ENCODE data around the gene SSH2. TPM values are rescaled to one million over a fixed set of nuclear protein-coding genes. Genes with fewer than 3 reads are reported as not detected.

Gene SSH2
- total and polyA plus RNA-seq, 9 of the 15 experiments (the other 6 are each of a cell fraction or from before 2014, with no cell fraction given) = 3.9 to 16.1 (median 10.2) TPM

DNA sequence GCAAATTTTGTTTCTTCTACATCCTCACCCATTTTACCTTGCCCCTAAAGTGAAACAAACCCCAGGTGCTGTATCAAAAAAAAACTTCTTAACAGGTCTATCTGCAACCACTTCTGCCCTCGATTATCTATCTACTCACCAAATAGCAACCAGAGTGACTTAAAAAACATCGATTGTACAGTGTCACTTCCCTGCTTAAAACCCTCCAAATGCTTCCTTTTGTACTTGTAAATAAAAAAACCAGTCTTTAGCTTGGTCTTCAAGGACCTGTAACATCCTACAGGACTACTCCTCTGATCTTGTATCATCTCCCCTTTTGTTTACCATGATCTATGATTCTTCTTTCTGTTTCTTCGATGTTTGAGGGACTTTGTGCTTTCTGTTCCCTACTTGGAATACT, 224.6 kb downstream of the SSH2 start:
- Histone ChIP-seq H3K27me3 (ENCODE audit: control insufficient read depth in 2 of 2, insufficient read depth in 2 of 2, low read length in 2 of 2) (no peaks in the 10 kb centered on the region), H3K36me3 (ENCODE audit: control insufficient read depth, insufficient read depth, low read length) (no peaks in the 10 kb centered on the region; the same call in 2 of the 3 replicates), H3K9me1 (ENCODE audit: control insufficient read depth, insufficient read depth, low read length) (no peaks in the 10 kb centered on the region), H4K20me1 (replicated peaks; ENCODE audit: control insufficient read depth, insufficient read depth, low read length) (no peaks in the 10 kb centered on the region), H3K4me3 (no peak overlapping the region), H3K9ac (ENCODE audit: insufficient read depth in 1 of 2, low read depth in 2 of 2, low read length in 2 of 2) (peak overlapping the region in 1 of 2 experiments; percentile 7; a peak in 1 of 4 replicates), H3K9me3 (replicated peaks; ENCODE audit: control insufficient read depth, insufficient read depth, low read depth, low read length) (no peaks in the 10 kb centered on the region), H3K79me2 (ENCODE audit: control insufficient read depth, insufficient read depth, low read length) (no peaks in the 10 kb centered on the region; the same call in 2 of the 3 replicates), H2AFZ (ENCODE audit: low read depth, low read length) (peak overlapping the region; percentile 72), H3K27ac (ENCODE audit: extremely low read depth, low read depth, low read length) (peak overlapping the region; percentile 6; the same call in 2 of the 3 replicates), H3K4me1 (replicated peaks in 1 of 2; ENCODE audit: control insufficient read depth in 2 of 2, insufficient read depth in 2 of 2, low read length in 2 of 2) (peaks cover 0 to 24% of the 10 kb centered on the region in 2 experiments; a peak in 3 of 5 replicates), H3K4me2 (ENCODE audit: insufficient read depth, low read length) (peak overlapping the region; percentile 13; the same call in 1 of the 2 replicates)
- in situ Hi-C loops (cut with MboI) (no loop called here), intact Hi-C loops (cut with micrococcal nuclease) (no loop called here)
- FAIRE-seq (peak; percentile 15), ATAC-seq (no peak), DNase-seq (ENCODE audit: extremely low read depth in 1 of 4, low spot score in 3 of 4) (no peak)
- ChIA-PET POLR2A (interaction anchor here (1.1 to 1.3 kb wide), 2 partner anchors 11 to 17 kb away, joined by 3 to 5 read pairs; no protein-coding TSS in a partner anchor), CTCF (ENCODE audit: low intra/inter-chr PET ratio) (no interaction called here)
- BruUV-seq (replicated peaks) = no TSS peak
- 12% methylated on average over 3 of the region's 3 CpGs for WGBS (ENCODE audit: insufficient coverage, low coverage, missing lambda C conversion rate)
- TF ChIP-seq RHOXF2B (CRISPR knock-in tag; conservative IDR thresholded peaks at IDR 0.05) (no peak), NFE2L1 (tag; IDR thresholded peaks at IDR 0.05; ENCODE audit: borderline replicate concordance, low read depth) (no peak), THRAP3 (IDR thresholded peaks at IDR 0.05; ENCODE audit: borderline replicate concordance) (no peak), HSF4 (CRISPR knock-in tag; IDR thresholded peaks at IDR 0.05; ENCODE audit: borderline replicate concordance) (no peak), MAZ (CRISPR knock-in tag; conservative IDR thresholded peaks at IDR 0.05 in 1 of 2, IDR thresholded peaks at IDR 0.05 in 1 of 2) (no peak), NR1H2 (CRISPR knock-in tag; IDR thresholded peaks at IDR 0.05) (no peak), TARDBP (IDR thresholded peaks at IDR 0.05) (no peak)
- TF ChIP-seq, protein P1, sequence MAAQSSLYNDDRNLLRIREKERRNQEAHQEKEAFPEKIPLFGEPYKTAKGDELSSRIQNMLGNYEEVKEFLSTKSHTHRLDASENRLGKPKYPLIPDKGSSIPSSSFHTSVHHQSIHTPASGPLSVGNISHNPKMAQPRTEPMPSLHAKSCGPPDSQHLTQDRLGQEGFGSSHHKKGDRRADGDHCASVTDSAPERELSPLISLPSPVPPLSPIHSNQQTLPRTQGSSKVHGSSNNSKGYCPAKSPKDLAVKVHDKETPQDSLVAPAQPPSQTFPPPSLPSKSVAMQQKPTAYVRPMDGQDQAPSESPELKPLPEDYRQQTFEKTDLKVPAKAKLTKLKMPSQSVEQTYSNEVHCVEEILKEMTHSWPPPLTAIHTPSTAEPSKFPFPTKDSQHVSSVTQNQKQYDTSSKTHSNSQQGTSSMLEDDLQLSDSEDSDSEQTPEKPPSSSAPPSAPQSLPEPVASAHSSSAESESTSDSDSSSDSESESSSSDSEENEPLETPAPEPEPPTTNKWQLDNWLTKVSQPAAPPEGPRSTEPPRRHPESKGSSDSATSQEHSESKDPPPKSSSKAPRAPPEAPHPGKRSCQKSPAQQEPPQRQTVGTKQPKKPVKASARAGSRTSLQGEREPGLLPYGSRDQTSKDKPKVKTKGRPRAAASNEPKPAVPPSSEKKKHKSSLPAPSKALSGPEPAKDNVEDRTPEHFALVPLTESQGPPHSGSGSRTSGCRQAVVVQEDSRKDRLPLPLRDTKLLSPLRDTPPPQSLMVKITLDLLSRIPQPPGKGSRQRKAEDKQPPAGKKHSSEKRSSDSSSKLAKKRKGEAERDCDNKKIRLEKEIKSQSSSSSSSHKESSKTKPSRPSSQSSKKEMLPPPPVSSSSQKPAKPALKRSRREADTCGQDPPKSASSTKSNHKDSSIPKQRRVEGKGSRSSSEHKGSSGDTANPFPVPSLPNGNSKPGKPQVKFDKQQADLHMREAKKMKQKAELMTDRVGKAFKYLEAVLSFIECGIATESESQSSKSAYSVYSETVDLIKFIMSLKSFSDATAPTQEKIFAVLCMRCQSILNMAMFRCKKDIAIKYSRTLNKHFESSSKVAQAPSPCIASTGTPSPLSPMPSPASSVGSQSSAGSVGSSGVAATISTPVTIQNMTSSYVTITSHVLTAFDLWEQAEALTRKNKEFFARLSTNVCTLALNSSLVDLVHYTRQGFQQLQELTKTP (IDR thresholded peaks at IDR 0.05; ENCODE audit: low read depth in 1 of 2, partially characterized antibody in 2 of 2) = peak in 1 of 2 experiments; percentile 60
- TF ChIP-seq, protein P2, sequence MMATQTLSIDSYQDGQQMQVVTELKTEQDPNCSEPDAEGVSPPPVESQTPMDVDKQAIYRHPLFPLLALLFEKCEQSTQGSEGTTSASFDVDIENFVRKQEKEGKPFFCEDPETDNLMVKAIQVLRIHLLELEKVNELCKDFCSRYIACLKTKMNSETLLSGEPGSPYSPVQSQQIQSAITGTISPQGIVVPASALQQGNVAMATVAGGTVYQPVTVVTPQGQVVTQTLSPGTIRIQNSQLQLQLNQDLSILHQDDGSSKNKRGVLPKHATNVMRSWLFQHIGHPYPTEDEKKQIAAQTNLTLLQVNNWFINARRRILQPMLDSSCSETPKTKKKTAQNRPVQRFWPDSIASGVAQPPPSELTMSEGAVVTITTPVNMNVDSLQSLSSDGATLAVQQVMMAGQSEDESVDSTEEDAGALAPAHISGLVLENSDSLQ (IDR thresholded peaks at IDR 0.05) = no peak
